Stimulated activated CD4-positive, alpha-beta T cell treated with anti-CD3 and anti-CD28 coated beads, Interleukin-1b, Interleukin-23, amount 100 ng/mL, for 24 hours (primary cell): Measurements from ENCODE around the gene FNDC1.
A peak's percentile ranks its signal among the peaks of the same experiment; 100 is the strongest.
"Not testable (repeated sequence)": the region's sequence is repeated elsewhere in the genome, so short reads cannot be mapped to it uniquely, and the experiment has no call there.

Experiments used
- DNase-seq, 4 experiments: peaks; one replicate each; pipeline ENCODE4 v3.0.0-alpha.2; 2020; ENCODE audit warnings: low read depth in 4 of 4, low spot score in 1 of 4

The FNDC1 gene

DNA sequence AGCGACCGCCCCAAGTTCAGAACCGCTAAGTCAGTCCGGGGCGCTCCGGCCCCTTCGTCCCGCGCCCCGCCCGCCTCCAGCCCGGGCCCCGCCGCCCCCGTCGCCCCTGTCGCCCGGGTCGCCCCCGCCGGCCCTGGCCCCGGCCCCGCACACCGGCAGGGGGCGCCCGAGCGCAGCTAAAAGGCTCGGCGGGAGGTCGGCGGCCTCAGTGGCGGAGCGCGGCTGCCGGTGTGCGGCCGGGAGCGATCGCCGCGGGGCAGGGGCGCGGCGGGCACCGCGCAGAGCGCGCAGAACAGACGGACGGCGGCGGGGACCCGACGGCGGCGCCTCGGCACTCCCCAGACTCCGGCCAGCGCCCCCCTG lies at the start of gene FNDC1:
Gene FNDC1, plus strand, starts transcription at position 208 of the 363 bp plus-strand sequence. CDS start 197 bp downstream, outside the sequence.
- DNase-seq: peak in 3 of 4 experiments; percentile 31 to 49 (median 38)

DNA sequence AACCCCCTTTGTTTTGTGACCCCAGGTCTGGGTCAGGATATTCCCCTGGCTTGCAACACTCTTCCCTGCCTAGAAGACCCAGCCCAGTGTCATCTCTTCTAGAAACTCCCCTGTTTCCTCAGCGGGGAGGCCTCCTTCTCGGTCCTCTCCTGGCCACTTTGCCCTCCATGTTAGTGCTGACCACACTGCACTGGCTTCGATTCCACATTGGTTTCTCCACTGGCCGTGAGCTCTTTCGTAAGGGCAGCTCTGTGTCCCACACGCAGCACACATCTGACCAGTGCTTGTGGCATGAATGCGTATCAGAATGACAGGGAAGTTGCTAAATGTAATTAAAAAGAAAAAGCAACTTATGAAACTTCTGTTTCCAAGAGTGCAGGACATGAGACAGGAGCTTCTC lies 49.4 kb upstream of the FNDC1 start:
- DNase-seq: no peak

DNA sequence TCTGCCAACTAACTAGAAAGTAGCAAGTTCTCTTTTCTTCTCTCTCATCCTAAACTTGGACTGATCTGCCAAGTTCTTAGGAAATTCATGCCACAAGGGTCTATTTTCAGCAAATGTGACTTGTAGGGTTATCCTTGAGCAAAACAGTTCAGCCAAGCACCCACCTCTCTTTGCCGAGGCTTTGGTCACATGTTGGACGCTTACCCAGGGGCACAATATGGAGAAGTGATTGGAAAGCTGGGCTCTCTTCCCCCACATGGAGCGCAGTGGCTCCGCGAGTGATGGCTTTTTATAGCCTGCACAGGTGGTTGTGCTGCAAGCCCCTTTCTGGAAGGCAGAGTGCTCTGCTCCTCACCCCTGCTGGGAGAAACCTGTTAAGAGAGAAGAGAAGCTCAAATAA lies 47.7 kb upstream of the FNDC1 start:
- no peak for DNase-seq

DNA sequence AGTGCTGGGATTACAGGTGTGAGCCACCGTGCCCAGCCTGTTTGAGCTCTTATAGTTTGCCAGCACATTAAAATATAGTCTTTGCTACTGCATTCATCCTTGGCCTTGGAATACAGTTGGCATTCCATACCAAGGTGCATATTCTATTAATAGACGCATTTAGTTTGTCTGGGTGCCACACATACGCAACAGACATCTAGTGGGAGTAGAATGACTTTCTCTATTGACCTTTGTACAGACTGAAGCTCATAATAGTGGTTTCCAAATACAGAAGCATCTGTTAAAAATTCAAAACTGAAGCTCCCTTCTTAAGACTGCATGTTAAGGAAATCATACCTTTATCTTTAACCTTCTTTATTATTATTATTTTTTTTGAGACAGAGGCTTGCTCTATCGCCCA lies 46.7 kb upstream of the FNDC1 start:
- no peak for DNase-seq

DNA sequence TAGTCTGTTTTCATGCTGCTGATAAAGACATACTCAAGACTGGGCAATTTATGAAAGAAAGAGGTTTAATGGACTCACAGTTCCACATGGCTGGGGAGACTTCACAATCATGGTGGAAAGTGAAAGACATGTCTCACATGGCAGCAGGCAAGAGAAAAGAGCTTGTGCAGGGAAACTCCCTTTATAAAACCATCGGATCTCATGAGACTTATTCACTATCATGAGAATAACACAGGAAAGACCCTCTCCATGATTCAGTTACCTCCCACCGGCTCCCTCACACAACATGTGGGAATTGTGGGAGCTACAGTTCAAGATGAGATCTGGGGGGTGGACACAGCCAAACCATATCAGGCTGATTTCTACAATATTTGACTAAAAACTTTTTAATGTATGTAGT lies 45.4 kb upstream of the FNDC1 start:
- not testable (repeated sequence) for DNase-seq

DNA sequence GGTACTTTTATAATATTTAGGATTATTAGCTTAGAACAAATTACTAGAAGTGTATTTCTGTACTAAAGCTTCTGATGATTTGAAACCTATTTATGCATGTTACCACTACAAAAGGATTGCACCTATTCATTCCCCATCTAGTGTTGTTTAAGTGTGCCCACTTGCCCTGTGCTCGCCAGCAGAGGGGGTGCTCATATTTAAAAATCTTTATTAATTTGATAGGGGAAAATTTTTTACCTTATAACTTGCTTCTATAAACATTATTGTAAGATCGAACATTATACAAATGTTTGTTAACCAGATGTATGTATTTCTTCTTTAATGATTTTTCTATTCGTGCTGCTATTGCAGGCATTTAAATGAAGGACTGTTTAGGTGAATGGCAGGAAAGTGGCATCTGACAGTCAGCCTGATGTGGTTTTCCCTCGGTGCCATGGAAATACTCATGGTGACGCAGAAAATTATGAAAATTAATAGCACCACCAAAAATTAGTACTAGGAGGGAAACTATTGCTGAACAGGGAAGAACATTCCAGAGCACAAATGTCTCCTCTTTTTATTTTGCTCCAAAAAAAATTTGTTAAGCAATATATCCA lies 44.1 kb upstream of the FNDC1 start:
- no peak for DNase-seq

DNA sequence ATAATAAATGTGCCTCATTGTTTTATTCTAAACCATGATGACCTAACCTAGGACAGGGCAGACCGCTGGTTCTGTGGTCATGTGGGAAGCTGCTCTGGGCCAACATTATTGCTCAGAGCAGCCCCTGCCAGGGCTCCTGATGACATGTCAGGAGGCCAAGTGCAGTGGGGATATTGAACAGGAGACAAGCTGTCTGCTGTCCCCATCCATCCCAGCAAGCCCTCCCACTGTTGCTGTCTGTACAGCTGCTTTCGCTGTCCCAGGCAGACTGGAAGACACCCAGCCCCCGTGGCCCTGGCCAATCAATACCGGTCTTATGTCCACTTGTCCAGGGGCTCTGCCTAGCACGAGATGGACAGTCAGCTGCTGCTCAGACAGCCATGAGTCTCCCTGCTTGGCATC lies 43.2 kb upstream of the FNDC1 start:
- no peak for DNase-seq

DNA sequence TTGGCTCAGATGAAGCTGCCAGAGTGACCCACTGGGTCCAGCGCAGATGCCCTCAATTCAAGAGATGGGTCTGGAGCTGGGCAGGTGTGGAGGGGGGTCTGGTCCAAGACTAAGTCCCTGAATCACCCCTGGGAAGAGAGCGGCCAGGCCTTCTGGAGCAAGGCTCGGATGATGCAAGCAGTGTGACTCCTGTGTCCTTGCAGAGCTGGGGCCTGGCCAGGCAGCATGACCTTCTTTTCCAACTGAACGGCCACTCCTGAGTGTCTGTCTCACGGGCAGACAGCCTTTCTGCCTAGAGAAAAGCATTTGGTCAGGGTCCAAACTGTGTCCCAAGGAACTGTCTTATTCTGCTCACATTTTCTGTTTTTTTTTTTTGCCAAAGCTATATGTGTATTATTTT lies 42.6 kb upstream of the FNDC1 start:
- DNase-seq: no peak

DNA sequence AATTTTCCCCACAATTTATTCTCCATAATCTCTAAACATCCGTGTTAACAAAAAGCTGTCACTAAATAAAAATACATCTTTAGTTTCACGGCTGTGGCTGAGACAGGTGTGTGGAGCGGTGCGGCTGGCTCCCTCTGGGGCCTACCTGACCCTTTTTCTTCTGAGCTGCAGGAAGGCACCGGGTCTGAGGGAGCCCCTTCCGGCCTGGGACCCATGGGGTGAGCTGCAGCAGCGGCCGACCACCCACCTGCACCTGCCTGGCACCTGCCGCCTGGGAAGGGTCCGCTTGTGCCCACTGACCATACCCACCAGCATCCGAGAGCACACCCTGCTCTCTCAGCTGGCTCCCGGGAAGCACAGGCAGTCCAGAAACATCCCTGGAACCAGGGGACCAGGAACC lies 41.5 kb upstream of the FNDC1 start:
- no peak for DNase-seq

DNA sequence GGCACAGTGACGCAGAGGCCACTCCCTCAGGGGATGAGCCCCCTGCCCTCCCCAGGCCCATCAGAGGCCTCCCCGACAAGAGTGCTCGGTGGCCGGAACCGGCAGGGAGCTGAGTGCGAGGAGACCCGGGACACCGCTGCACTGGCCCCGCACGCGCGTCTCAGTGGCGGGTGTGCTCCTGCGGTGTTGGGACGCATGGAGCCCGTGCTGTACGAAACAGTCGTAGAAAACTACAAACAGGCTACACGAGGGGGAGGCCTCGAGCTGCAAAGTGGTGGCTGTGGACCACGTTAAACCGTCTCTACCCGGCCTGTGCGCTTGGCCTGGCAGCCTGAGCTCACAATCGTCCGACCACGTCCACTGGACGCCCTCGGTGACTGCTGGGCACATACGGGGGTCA lies 40.2 kb upstream of the FNDC1 start:
- no peak for DNase-seq

DNA sequence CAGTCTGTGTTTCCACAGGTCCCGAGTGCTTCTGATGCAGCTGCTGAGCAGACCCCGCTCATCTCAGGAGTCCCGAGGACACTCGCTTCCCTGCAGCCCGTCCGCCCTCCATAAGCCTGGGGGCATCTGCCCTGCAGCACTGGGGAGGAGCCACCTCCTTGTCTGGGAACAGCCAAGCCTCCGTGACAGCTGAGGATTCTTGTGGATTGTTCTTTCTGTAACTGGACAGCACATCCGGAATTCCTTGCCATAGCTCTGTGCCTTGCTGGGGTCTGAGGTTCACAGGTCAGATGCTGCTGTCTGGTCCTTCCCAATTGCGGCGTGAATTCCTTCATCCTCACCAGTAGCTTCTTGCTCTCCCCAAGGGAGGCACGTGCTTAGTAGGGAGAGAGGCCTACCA lies 38.4 kb upstream of the FNDC1 start:
- no peak for DNase-seq

DNA sequence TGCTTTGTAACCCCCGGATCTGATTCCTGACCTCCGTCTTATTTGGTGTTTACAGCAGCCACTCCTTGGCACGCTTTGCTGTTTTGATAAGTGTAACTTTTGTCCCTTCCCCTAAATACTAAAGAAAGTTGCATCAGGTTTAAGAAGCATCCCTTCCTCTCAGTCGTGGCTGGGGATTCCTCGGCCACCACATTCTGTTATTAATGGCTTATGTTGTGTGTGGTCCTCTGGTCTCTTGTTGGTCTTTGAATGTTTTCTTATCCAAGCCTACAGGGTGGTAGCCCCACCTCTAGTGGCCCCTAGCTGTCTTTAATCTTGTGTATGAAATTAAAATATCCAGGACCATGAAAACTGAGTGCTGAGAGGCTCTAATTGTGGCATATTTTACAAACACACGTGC lies 37.5 kb upstream of the FNDC1 start:
- DNase-seq: no peak

DNA sequence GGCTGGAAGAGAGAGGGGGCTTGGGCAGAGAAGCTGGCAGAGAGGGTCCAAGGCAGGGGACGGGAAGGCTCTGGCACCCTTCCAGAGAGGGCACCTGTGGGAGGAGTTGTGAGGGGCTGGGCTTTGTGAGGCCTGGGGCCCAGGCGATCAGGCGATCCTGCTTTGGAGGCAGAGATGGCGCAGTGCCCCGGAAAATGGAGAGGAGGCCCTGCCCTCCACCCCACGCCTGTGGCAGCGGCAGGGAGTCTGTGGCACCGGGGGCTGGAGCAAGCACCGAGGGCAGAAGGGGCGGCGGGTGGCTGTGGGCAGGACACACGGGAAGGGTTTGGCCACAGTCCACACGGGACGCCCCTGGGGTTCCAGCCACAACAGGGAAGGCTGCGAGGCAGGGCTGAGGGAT lies 36.5 kb upstream of the FNDC1 start:
- no peak for DNase-seq

DNA sequence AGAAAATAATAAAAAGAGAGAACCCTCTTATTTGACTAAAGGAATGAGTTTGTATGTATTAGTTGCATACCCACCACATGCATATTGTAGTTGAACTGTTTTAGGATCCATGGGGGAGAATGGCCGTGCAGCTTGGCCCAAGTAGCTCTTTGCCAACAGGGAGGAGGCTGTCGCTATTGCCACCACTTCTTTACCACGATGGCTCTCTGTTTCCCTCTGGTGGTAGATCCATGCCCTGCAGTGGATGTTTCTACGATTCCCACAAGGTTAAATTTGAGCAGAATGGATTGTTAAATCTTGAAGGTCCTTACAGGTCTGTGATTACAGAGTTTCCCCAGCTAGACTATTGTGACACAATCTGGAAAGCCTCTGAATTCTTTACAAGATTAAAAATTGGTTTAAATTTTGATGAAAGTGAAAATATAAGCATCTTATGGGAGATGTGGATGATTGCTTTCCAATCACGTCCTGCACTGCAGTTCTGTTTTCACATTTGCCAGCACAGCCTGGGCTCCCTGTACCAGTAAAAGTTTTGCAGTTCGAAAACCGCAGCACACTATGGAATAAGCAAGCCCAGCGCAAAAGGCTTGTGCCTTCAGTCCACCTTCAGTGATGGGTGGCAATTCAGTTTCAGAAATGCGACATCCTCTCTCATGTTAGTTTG lies 34.4 kb upstream of the FNDC1 start:
- DNase-seq: peak; percentile 49 to 64 (median 58)

DNA sequence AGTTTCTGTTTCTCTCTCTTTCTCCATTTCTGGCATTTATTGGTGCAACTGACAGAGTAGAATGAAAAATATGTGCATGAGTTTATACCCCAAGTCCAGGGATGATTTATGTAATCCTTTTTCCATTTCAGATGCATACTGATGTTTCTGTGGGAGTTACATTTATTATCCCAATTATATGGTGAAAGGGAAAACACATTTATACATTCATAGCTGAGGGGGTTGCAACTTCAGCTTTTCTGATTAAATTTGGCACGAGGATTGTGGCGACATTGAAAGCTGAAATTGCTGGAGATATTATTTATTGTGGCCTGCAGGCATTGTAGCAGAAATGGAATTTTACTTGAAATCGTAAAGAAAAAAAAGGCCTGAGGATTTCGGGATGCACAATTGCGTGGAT lies 31.5 kb upstream of the FNDC1 start:
- no peak for DNase-seq

DNA sequence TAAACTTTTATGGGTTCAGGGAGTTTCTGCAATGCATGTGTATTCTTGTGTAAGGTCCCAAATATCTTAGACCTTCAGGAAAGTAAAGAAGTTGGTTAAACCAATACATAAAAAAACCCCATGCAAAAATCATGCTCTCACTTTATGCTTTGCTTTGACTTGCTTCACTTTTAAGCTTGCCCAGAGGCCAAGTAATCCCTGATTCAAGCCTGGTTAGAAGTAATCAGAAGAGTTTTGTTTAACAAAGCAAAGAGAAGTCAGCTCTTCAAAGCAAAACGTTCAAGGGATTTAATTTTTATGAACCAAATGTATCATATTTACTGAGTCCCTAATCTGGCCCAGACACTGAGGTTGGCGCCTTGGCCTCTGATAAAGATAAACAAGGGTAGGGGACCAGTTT lies 26.7 kb upstream of the FNDC1 start:
- DNase-seq: no peak

DNA sequence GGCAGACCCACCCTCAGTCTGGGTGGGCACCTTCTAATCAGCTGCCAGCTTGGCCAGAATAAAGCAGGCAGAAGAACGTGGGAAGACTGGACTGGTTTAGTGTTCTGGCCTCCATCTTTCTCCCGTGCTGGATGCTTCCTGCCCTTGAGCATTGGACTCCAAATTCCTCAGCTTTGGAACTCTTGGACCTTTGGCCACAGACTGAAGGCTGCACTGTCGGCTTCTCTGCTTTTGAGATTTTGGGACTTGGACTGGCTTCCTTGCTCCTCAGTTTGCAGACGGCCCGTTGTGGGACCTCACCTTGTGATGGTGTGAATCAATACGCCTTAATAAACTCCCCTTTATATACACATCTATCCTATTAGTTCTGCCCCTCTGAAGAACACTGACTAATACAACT lies 20.6 kb upstream of the FNDC1 start:
- no peak for DNase-seq

DNA sequence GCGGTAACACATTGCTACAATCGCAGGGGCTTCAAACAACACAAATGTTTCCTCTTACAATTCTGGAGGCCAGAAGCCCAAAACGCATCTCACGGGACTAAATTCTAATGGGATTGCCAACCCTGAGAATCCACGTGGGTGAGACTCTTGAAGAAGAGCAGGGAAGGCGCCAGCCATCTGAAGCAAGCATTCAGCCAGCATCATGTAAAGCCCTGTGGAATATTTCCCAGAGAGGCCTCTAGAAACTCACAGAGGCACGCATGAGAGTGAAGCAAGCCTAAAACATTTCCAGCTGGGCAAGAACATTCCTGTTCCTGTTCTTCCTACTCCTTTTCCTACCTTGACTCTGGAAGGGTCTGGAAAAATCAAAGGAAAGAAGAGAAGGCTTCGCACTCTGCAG lies 19.6 kb upstream of the FNDC1 start:
- DNase-seq: no peak

DNA sequence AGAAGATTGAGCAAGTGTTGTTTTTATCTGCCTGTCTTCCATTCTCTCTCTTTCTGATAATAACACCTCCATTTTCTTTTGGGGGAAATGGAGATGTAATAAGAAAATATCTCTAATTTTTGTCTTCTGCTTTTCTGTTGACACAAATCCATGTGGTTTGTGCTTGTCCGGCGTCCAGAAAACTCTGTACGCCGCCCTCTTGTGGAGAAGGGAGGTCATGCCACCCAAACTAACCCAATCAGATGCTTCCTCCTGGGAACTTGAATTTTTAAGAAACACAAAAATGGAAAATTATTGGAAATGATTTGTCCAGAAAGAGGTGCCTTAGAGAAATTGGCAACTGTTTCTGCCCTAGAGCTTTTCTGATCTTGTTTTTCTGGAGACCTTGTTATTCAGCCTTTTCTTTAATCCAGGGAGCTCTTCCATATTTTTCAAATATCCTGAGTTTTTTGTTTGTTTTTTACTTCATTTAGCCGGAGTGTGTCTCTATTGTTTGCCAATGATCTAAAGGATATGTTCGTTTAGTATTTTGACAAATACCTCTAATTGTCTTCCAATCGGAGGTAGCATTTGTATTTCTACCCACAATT lies 17.8 kb upstream of the FNDC1 start:
- DNase-seq: peak in 1 of 4 experiments; percentile 37

DNA sequence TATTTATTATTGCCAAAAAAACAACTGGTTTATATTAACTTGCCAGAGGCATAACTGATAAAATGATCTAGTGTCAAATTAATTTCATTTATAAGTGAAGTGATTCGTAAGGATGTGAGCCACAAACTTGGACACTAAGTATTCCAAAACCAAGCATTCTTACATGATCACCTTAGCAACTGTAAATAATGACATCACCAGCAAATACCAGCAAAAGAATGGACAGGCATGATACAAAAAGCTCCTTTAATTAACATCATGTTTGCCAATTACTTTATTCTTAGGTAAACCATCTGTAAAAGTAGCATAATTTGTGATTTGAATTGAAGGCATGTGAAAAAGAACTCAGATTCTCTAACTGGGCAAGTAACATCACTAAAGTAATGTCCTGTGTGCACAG lies 17.2 kb upstream of the FNDC1 start:
- no peak for DNase-seq

DNA sequence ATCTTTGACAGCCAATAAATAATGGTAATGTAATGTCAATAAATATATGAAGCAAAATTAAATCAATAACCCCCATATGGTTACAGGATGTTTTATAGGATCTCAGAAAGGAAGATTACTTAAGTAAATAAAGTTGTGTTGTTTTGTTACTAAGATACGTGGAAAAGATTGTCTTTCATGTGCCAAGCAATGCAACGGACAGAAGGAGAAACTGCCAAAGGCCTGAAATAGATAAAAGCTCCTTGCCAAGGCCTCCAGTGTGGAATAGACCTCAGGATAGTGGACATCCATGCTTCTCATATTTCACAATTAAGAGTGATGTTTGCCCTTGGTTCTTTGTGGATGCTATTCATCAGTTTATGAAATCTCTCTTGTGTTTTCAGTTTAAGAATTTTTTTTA lies 16.4 kb upstream of the FNDC1 start:
- DNase-seq: no peak

DNA sequence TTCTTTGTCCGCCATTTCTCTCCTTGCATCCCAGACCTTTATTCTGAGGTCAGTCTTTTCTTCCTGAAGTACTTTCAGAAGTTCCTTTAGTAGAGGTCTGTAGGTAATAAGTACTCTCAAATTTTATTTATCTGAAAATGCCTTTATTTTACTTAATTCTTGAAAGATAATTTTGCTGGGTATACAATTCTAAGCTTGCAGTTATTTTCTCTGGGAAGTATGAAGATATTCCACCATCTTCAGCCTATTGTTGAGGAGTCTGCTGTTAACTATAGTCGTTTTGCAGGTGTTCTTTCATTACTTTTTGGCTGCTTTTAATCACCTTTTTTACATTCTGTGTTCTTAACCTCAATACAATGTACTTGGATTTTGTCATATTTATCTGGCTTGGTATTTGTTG lies 13.5 kb upstream of the FNDC1 start:
- no peak for DNase-seq

DNA sequence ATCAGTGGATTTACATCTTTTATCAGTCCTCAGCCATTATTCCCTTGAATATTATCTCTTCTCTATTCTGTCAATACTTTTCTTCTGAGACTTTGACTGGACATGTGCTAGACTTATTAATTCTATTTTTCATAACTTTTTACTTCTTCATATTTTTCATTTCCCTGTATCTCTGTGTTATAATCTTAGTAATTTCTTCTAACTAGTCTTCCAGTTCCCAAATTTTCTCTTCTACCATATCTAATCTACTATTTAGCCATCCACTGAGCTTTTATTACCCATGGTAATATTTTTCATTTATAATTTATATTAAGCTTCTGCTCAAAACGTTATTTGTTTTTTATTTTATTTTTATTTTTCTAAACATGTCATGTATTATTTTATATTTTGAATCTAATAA lies 13.1 kb upstream of the FNDC1 start:
- no peak for DNase-seq
